AG04450 (cell line): ENCODE data around the gene ATP2B2. TPM values are rescaled to one million over a fixed set of nuclear protein-coding genes. Genes with fewer than 3 reads are reported as not detected.

ENCODE experiments used
- CTCF ChIA-PET: fragments of 300-600, 350-600 bp; formaldehyde crosslinking; extraction: SDS; loops from one replicate; lab custom pipeline; 2022; ENCODE audit warnings: antibody characterized with exemption, inconsistent platforms; lab: Charles Lee
- POLR2A ChIA-PET: fragments of 350-600 bp; formaldehyde crosslinking; extraction: SDS; loops from one replicate; lab custom pipeline; 2021; ENCODE audit warnings: antibody characterized with exemption, inconsistent platforms; lab: Yijun Ruan, JAX
- DNase-seq: peaks from one replicate; pipeline ENCODE4 v3.0.0-alpha.2; 2011; ENCODE audit warnings: low read depth, low spot score
- H3K27ac ChIP-seq: one replicate; pipeline ENCODE4 v1.5.1; 2012; ENCODE audit warnings: low read depth, low read length, control low read depth
- H3K27me3 ChIP-seq: one replicate; pipeline ENCODE4 v1.6.0; 2012; ENCODE audit warnings: low read length; ENCODE audit not compliant: control insufficient read depth, insufficient read depth
- H3K4me3 ChIP-seq: 2 replicates; pipeline ENCODE4 v1.5.1; 2011; ENCODE audit warnings: mild to moderate bottlenecking, low read depth, low read length, control low read depth
- H3K9me3 ChIP-seq: 2 replicates; pipeline ENCODE4 v1.5.1; 2012; ENCODE audit warnings: low read length; ENCODE audit not compliant: control insufficient read depth, insufficient read depth
- CTCF ChIP-seq: IDR thresholded peaks from 2 replicates; pipeline ENCODE4 v1.5.1; 2011; ENCODE audit warnings: low read depth, low read length, control low read depth, inconsistent platforms
- polyA plus RNA-seq: library from polyadenylated mRNA; depleted of rRNA; stranded (reverse); fragments of >200 nt; gene quantifications from 2 replicates; pipeline ENCODE4 v1.2.3, GENCODE V29; 2011

Gene ATP2B2
- polyA plus RNA-seq, 1 experiment = 0.01 TPM

- no peaks in the 10 kb centered on the region for H3K9me3 ChIP-seq
- no peak for TF ChIP-seq CTCF
- DNase-seq = no peak
- ChIA-PET POLR2A (no interaction called here), CTCF (no interaction called here)
- H3K27me3 ChIP-seq = peaks cover 16% of the 10 kb centered on the region
- no peak overlapping the region for H3K27ac ChIP-seq
- no peak overlapping the region for H3K4me3 ChIP-seq
Measured at GRCh38 chr3:10341901-10342398, 163.4 kb downstream of the ATP2B2 start.

GRCh38 chr3:10340476-10340875 is 164.9 kb downstream of the ATP2B2 start:
- CTCF ChIA-PET = interaction anchor here (1.0 to 1.8 kb wide), 3 partner anchors 9 to 353 kb away, joined by 3 to 4 read pairs (median 3); no protein-coding TSS in a partner anchor

DNA sequence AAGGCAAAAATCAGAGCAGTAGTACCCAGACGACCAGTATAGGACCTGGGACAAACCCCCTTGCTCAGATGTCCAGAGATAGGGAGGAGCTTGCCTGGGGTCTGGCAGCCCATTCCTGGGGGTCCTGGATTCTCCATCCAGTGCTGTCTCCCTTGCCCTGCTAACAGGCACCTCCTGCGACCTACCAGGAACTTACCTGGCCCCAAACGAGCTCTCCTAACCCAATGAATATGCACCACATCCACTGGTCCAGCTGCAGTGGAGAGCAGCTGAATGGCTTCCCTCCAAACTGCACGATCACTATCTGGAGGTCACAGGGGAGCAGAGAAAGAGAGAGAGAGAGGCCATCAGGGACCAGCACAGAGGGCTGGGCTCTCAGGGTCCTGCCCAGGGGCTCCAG is 165.3 kb downstream of the ATP2B2 start:
- Histone ChIP-seq H3K9me3 (no peaks in the 10 kb centered on the region), H3K27me3 (peaks cover 28% of the 10 kb centered on the region), H3K4me3 (no peak overlapping the region), H3K27ac (no peak overlapping the region)
- no peak for TF ChIP-seq CTCF
- no peak for DNase-seq
- ChIA-PET CTCF (interaction anchor here (0.6 to 1.8 kb wide), 4 partner anchors 10 to 398 kb away, joined by 3 to 4 read pairs (median 3); no protein-coding TSS in a partner anchor), POLR2A (interaction anchor here (0.5 to 0.6 kb wide), 2 partner anchors 10 to 324 kb away, joined by 3 read pairs; no protein-coding TSS in a partner anchor)

More at GRCh38 chr3:10340476-10340875, 164.9 kb downstream of the ATP2B2 start:
- POLR2A ChIA-PET = interaction anchor here (0.5 kb wide), 1 partner anchor 9 kb away, joined by 3 read pairs; no protein-coding TSS in a partner anchor
- H3K9me3 ChIP-seq = no peaks in the 10 kb centered on the region
- peaks cover 25% of the 10 kb centered on the region for H3K27me3 ChIP-seq
- no peak for TF ChIP-seq CTCF
- no peak overlapping the region for H3K4me3 ChIP-seq
- no peak overlapping the region for H3K27ac ChIP-seq
- DNase-seq = no peak

GRCh38 chr3:10339376-10339955 is 165.9 kb downstream of the ATP2B2 start:
- ChIA-PET POLR2A (interaction anchor here (0.6 kb wide), 1 partner anchor 324 kb away, joined by 3 read pairs; no protein-coding TSS in a partner anchor), CTCF (interaction anchor here (0.6 to 1.8 kb wide), 2 partner anchors 17 to 399 kb away, joined by 3 to 4 read pairs; no protein-coding TSS in a partner anchor)
- H3K9me3 ChIP-seq = no peaks in the 10 kb centered on the region
- no peak overlapping the region for H3K27ac ChIP-seq
- peaks cover 31% of the 10 kb centered on the region for H3K27me3 ChIP-seq
- no peak for DNase-seq
- no peak overlapping the region for H3K4me3 ChIP-seq
- no peak for TF ChIP-seq CTCF
